Activated gamma-delta T cell treated with anti-CD3 and anti-CD28 coated beads, Interleukin-2, amount 50 U/mL, for 16 hours (primary cell): ENCODE measurements around the gene RTTN.

Source experiments
- DNase-seq: peaks from one replicate; pipeline ENCODE4 v3.0.0-alpha.2; 2020; ENCODE audit warnings: low read depth

RTTN gene

DNA sequence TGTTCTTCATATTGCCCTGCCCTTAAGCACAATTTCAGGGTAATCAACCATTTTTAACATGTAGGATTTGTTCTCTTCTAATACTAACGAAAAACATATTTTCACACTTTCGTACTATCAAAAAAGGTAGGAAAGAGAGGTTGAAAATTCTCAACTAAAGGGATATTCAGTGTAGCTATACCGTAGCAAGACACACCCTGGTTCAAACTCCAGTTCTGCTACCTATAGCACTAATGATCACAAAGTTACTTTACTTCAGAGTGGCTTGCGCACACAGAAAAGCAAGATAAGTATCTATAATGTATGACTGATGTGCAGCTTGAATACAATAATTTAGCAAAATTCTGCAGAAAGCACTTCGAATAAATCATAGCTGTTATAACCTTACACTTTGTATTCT lies 132.1 kb downstream of the RTTN start:
- DNase-seq, result no peak

DNA sequence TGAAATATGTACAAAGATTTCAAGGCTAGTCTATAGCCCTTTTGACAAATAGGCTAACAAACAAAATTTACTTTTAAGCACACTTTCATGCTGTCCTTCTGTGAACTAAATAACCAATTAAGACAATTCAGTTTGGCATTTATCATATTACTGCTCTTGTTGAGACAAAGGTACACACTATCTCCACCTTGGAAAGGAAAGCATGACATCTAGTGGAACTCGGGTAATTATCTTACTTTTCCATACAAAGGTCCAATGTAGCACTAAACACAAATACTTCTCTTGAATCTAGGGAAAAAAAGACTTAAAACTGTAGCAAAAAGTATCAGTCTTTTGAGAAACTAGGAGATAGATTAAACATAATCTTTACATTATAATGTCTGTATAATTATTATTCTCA lies 132.8 kb downstream of the RTTN start:
- no peak for DNase-seq

DNA sequence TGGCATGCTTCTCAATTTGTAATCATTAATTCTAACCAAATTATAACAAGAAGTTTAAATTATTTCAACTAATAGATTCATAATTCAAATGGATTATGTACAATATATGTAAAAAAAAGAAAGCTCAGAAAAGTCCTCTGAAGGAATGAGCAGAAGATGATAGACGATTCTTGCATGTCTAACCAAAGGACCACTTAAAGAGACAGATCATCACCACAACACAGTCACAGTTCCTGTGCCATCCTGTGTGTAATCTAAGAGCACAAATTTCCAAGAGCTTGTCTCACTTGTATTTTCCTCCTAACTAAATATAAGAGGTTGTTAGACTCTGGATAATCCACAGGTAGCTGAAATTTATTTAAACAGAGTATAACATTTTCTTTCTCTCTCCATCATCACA lies 135.5 kb downstream of the RTTN start:
- no peak for DNase-seq

DNA sequence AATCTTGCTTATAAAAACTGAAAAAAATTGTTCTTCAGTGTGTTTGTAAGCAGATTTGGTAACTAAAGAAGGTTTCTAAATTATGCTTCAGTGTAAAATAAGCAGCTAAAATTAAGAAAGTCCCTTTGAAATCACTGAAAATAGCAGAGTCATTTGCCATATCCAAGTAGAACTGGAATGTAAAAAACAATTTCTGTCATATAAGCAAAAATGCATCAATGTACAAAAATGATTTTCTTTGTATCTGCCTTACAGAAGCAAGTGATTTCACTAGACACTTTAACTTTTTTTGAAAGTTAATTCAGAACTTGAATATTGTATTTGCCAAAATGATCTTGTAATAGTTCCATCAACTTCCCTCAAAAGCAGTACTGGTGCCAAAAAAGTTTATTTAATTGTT lies 136.1 kb downstream of the RTTN start:
- no peak for DNase-seq

DNA sequence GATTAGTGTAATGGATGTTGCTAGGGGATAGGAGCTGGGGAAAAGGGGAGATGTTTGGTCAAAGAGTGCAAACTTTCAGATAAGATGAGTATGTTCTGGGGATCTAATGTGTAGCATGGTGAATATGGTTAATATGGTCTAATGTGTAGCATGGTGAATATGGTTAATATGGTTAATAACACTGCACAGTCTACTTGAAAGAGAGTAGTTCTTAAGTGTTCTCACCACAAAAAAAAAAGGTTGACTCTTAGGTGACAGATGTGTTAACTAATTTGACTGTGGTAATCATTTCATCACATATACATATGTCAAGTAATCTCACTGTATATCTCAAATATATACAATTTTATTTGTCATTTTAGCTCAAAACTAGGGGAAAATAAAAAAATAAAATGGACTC lies 136.5 kb downstream of the RTTN start:
- DNase-seq, result no peak

DNA sequence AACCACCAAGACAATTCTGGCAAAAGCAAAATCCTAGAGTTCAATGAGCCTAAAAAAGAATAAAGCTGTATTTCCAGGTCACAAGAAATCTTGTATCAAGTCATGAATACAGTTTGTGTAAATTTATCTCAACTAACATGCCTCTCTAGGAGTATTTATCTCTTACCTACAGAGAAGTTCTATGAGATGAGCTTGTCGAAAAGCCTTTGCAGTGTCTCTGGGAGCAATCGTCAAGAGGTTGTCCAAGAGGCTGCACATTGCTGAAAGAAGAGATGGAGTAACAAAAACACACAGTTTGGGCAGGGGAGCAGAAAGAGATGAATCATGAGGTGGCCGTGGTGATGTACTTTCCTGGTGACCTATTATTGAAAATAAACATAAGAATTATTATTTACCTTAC lies 145.8 kb downstream of the RTTN start:
- DNase-seq, result no peak

DNA sequence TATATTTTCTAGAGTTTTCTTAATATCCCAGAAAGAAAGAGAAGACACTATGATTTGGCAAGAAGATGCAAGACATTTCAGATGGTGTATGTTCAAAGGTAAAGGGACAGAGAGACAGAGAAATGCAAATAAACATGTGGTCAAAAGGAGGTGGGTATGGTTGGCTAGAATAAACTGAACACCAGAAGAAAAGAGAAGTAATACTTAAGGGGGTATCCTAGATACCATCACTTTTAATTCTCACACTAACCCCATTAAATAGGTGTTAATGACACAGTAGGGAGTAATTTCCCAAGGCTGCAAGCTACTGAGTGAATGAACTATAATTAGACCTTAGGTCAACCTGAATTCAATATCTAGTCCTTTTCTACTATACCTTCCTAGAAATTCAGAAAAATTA lies 146.6 kb downstream of the RTTN start:
- no peak for DNase-seq

DNA sequence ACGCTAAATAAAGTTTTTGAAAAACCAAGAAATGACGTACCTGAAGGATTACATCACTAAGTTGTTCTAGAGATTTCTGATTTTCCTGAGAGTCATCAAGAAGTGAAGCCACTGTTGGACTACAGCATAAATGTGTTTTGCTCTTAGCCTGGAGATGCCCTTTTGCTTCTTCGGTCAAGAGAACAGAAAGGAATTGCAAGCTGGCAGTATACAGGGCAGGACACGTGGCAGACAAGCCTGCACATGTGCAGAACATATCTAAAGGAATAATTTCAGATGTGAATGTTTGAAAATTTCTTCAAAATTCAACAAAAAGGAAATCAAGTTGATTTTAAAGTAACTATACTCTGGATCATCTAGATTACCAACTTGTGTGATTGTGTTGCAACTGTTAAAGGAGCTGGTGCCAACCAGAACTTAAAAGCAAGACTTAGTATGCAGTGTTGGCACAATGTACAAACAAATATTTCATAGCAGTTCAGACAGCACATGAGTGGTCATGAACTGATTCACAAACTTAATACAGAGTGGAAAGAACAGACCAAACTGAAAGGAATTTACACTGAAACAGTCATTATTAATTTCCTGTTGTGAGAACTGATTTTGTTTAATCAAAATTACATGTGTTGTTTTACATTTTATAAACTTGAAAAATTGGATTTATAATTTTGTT lies 157.4 kb downstream of the RTTN start:
- no peak for DNase-seq

DNA sequence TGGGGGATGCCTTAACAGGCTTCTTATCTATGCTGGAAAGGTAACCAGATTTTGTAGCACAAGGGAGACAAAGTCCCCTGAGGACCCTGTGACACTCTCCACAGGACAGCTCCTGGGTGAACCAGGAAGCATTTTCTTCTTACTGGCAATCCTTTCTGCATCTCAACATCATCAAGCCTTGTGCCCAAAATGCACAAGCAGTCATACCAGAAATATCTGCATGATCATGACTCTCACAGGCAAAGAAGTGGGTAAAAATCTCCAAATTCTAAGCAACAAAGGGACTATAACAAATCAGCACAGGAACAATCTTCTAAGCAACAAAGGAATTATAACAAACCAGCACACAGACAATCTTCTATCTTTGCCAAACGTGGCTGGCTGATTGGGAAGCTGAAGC lies 158.7 kb downstream of the RTTN start:
- no peak for DNase-seq

DNA sequence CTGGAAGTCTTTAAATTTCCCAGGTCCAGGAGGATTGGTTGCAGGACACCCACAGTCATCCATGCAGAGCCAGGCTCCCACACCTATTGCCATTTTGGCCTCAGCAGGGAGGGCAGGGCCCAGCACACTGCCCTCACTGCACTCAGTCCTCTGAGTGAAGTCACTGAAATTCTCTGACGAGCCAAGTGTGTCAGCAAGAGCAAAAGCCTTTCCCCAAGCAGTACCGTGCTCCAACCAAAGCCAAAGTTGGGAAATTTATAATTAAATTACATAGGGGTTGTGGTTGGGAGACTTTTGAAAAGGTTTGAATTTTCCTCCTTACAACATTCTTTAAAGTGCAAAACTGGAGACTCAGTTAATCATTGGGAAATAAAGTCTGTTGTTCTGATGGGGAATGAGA lies 159.3 kb downstream of the RTTN start:
- DNase-seq, result no peak

DNA sequence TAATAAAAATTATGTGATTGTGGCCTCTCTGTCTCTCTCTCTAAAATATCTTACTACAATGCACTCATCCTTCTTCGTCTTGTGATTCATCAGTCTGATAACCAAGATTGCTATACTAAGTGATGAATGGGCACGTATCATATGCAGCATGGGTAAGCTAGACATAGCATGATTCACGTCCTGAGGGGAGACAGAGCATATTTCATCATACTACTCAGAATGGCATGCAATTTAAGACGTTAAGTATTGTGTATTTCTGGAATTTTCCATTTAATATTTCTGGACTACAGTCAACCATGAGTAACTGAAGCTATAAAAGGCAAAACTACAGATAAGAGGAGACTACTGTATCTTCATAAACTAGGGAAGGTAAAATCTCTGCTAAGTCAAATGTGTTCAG lies 160.9 kb downstream of the RTTN start:
- DNase-seq, result no peak

DNA sequence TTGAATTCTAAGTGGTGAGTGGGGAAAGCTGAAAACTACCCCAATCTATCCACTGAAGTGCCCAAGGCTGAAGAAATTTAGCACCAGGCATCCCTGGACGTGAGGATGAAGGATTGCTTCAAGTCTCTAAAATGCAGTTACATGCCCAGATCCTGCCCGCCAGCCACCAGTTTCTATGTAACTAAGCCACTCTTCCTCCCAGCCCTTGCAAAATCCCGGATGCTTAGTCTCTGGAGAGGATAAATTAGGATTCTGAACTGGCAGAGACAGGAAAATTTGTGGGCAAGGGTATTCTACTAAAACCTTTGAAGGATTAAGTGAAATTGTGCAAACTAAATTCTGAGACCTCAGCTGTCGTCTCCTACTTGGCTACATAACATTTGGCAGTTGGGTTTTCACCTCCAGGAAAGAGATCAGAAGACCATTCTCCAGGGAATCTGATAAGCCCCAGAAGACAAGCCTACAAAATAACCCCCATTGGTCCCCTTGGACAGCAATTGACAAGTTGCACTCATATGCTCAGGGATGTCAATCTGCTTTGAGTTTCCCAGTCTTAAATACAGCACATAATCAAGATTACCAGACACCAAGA lies 163.9 kb downstream of the RTTN start:
- no peak for DNase-seq

DNA sequence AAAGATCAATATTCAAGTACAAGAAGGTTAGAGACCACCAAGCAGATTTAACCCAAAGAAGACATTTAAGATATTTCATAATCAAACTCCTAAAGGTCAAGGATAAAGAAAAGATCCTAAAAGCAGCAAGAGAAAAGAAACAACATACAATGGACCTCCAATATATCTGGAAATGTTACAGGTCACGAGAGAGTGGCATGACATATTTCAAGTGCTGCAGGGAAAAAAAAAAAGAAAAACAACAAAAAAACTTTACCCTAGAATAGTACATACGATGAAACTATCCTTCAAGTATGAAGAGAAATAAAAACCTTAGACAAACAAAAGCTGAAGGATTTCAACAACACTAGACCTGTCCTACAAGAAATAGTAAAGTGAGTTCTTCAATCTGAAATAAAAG lies 166.3 kb downstream of the RTTN start:
- no peak for DNase-seq

DNA sequence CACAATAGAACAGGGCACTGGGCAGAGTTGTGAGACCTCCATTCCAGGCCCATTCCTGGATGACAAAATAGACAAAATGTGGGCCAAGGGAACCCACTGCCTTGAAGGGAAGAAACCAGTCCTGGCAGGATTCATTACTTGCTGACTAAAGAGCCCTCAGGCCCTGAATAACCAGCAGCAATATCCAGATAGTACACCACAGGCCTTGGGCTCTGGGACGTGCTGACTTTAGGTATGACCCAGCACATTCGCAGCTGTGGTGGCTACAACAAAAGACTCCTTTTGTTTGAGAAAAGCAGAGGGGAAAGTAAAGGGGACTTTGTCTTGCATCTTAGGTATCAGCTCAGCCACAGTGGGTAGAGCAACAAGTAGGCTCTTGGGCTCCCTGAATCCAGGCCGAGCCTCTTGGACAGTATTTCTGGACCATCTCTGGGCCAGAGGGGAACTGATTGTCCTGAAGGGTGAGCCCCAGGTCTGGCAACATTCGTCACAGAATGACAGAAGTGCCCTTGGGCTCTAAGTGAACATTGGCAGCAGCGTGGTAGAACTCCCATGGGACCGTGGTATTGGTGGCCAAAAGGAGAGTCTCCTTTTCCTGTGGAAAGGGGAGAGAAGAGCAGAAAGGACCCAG lies 167.9 kb downstream of the RTTN start:
- DNase-seq, result no peak

DNA sequence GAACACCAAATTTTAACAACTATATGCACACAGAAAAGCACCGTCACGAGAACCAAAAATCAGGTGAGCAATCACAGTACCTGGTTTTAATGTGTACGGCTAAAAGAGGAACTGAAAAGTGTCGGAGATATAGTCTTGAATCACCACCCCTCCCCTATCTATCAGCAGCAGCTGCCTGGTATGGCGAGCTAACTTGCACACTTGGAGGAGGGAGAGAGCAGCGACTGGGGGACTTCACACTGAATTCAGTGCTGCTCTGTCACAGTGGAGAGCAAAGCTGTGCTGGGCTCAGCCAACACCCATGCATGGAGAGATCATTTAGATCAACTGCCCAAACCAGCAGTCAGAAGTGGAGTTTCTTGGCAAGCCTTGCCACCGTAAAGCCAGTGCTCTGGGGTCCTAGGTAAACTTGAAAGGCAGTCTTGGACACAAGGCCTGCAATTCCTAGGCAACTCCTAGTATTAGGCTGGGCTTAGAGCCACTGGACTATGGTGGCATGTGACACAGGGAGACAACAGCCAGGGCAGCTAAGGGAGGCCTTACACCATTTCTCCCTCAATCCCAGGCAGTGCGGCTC lies 168.6 kb downstream of the RTTN start:
- DNase-seq, result no peak

DNA sequence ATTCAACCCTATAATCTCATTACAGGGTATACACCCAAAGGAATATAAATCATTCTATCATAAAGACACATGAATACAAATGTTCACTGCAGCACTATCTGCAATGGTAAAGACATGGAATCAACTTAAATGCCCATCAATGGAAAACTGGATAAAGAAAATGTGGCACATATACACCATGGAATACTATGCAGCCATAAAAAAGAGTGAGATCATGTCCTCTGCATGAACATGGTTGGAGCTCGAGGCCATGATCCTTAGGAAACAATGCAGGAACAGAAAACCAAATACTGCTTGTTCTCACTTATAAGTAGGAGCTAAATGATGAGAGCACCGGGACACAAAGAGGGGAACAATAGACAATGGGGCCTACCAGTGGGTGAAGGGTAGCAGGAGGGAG lies 169.3 kb downstream of the RTTN start:
- no peak for DNase-seq

DNA sequence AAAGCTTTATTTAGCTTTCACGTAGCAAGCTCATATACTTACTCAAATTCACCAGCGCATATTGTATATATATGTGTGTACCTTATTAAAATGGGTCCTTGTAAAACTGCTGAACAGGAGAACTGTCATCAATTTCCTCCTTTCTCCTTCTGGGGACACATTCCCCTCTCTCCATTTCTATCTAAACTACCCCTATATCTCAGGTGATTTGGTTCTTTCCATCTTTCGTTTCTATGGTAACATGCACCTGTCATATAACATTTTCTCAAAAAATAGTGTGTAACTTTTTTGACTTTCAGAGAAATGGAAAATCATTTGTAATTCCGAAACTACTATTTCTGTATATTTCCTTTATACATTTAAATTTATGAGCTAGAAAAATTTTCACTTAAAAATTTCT lies 174.3 kb downstream of the RTTN start:
- DNase-seq, result no peak

DNA sequence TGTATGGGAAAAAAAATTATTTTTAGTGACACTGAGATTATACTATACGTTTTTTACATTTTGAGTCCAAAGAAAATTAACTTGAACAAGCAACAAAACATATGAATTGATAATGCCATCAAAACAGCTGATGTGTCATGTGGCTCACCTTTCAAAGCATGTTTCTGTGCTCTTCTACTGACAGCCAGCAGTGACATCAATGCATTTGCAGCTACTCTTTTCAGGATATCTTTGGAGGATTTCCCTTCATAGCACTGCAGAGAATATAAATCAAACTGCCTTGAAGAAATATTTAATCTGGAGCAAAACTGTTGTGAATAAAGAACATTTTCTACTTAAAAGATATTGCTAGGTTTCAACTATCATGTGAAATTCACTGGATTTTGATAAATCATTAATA lies 174.8 kb downstream of the RTTN start:
- DNase-seq, result no peak

DNA sequence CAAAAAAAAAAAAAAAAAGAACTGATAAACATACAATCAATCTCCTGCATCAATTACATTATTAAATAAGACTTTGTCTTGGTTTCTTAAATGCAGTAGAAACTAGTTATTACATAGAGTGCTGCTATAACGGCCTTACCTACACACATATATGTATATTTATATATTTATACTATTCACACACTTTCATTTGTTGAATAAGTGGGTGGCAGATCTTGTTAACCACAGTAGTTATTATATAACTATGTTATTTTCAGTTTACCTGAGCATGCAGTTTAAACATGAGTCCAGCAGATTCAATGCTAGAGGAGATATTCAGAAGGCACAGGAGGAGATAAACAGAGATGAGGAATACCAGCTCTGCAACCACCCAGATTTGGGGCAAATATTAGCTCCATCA lies 176.3 kb downstream of the RTTN start:
- no peak for DNase-seq

DNA sequence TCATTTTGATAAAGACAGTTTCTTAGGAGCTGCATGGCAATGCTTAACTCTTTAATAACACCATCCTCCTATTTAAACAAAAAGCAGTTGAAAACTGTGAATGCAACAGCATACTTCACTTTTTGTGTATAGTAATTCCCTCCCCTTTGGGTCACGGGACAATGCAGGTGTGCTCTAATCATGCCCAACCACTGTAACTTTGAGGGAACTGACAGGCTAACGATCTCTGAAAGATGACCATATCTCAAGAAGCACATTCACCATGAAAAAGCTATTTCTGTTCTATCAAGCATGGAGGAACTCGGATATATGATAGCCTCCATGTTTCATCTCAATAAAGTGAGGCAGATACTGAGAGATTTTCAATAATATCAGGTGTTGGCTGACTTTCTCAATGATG lies 176.8 kb downstream of the RTTN start:
- DNase-seq, result no peak

DNA sequence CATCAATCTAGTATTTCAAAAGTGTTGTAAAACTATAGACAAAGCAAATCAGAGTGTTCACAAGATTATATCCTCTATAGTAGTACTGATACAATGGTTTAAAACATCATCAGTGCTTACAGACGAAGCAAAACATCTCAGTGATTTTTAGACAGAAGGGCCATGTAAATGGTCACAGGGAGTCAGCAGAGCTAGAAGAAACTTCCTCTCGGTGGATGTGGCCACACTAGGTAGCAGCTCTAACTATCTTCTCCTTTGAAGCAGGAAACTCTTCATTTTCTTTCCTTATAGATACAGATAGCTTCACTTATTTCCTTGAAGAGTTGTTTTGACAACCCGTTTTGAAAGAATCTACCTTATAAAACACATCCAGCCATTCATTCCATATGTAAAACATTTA lies 177.4 kb downstream of the RTTN start:
- no peak for DNase-seq

DNA sequence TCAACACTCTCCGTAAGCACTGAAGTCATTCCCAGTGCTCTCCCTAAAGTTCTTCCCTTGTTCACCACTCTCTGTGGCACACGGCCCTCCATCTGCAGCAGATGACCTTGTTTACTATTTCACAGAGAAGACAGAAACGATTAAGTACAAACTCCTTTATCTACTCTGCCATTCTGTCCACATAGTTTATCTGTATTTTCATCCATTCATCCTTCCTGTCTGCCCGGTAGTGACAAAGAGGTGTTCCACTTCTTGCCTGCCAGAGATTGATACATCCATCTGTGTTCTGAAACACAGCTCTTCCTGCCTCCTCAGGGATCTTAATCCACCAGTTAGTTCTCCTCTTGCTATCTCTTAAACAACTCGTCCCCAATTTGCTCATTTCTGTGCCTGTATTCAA lies 179.9 kb downstream of the RTTN start:
- DNase-seq, result no peak

DNA sequence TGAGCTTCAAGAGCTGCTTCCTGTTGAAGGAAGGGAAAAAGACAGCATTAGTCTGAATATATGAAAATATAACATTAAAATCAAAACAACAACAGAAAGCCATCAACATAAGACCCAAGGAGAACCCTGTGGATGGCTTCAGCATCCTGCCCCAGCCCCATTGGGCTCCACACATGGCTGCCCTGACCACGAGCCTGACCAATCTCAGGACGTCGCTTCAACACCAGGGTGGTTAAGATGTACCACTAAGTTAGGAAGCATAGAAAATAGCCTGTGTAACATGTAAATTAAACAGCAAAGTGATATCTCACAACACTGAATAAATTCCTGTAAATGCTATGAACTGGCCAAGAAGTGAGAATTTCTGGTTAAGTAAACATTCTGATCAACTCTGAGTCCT lies 180.7 kb downstream of the RTTN start:
- no peak for DNase-seq

DNA sequence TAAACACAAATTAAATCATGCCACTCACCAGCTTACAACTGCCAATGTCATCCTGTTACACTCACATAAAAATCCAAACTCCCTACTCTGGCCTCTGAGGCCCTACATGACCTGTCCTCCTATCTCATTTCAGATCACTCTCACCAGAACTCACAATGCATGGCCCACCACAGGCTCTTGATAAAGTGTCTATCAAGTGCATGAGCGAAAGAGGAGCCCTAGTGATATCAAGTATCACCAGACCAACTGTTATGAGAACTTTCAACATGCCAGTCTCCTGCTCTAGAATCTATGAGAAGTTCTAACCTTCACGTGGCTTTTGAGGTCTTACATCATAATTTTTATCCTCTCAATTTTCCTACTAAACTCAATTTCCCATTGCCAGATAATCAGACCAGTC lies 181.4 kb downstream of the RTTN start:
- no peak for DNase-seq
